GM23248 (cell line): ENCODE data around the gene EOLA2.

Experiments used
- EZH2 ChIP-seq: fragments of 200-600 bp; sonication (generic); IDR thresholded peaks from 2 replicates; pipeline ENCODE4 v1.6.1; 2018; ENCODE audit warnings: antibody characterized with exemption, mild to moderate bottlenecking; ENCODE audit not compliant: insufficient read depth, poor library complexity, severe bottlenecking
- EZH2phosphoT487 ChIP-seq: fragments of 200-600 bp; sonication (generic); IDR thresholded peaks from 2 replicates; pipeline ENCODE4 v1.6.1; 2018; ENCODE audit warnings: antibody characterized with exemption, moderate library complexity, mild to moderate bottlenecking, low read depth; ENCODE audit not compliant: insufficient read depth

DNA sequence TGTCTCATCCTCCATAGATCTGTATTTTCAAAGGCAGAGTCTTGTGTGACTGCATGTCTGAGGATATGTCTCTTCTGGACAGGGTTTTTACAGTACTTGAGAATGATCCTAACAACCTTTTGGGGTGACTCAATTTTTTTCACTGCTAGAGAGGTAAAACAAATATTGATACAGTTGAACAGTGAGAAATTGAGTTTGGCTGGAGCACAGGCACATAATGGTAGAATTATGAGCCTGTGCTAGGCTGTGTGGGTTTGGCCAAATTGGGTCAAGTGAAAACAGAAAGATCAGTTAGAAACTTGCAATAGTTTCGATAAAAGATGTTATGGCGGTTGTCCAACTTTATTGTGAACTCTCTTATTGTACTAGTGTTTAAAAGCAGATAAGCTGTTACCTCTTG is 23.3 kb upstream of the EOLA2 start:
- TF ChIP-seq EZH2phosphoT487 = no peak
- TF ChIP-seq EZH2 = no peak
